Neural crest cell (in vitro differentiated cells): ENCODE data around the gene TOGARAM1. TPM values are rescaled to one million over a fixed set of nuclear protein-coding genes. Genes with fewer than 3 reads are reported as not detected.

Source experiments
- DNase-seq: peaks from one replicate; pipeline ENCODE4 v3.0.0; 2021; ENCODE audit warnings: low read depth, mixed read lengths, low spot score
- H3K27ac Mint-ChIP-seq: one replicate; pipeline ENCODE4 v1.8.0; 2021; ENCODE audit warnings: mild to moderate bottlenecking, mixed read lengths; ENCODE audit not compliant: unreplicated experiment
- H3K27me3 Mint-ChIP-seq: 2 replicates; pipeline ENCODE4 v1.8.0; 2021; ENCODE audit warnings: low read depth, mild to moderate bottlenecking, mixed read lengths
- H3K36me3 Mint-ChIP-seq: 2 replicates; pipeline ENCODE4 v1.8.0; 2021; ENCODE audit warnings: low read depth, mild to moderate bottlenecking, mixed read lengths
- H3K4me1 Mint-ChIP-seq: 2 replicates; pipeline ENCODE4 v1.8.0; 2021; ENCODE audit warnings: mixed read lengths
- H3K4me3 Mint-ChIP-seq: one replicate; pipeline ENCODE4 v1.8.0; 2021; ENCODE audit warnings: mild to moderate bottlenecking, mixed read lengths
- H3K9me3 Mint-ChIP-seq: 2 replicates; pipeline ENCODE4 v1.8.0; 2021; ENCODE audit warnings: mixed read lengths
- total RNA-seq: library from RNA; stranded (reverse); gene quantifications from 2 replicates; pipeline ENCODE4 v1.2.1, GENCODE V29; 2021
- TF ChIP-seq, protein P1 (sequence below): fragments of 200-600 bp; sonication (generic); conservative IDR thresholded peaks from 2 replicates; pipeline ENCODE4 v1.5.0; 2021; ENCODE audit warnings: antibody characterized with exemption, mild to moderate bottlenecking

TOGARAM1 gene
- total RNA-seq, 1 donor from 2014 or later: 15.7 TPM

DNA sequence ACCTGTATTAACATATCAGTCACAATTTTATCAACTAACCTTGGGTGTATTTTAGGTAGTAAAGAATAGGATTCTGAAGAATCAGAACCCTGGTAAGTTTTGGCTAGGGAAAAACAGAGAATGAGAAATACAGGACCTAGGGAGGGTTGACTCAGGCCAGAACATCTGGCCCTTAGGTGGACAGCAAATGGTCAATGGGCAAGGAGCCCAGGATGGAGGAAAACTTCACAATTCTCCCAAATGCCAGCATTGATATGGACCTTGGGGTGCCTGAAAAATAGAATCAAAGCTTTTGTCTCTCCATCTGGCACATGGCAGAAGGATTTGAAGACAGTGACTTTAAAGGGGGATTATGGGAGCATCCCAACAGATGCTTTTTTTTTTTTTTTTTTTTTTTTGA is 89.2 kb downstream of the TOGARAM1 start:
- Mint-ChIP-seq H3K4me3 (no peak overlapping the region), H3K4me1 (no peaks in the 10 kb centered on the region), H3K36me3 (peaks cover 10% of the 10 kb centered on the region), H3K27ac (no peak overlapping the region), H3K9me3 (peaks cover 2% of the 10 kb centered on the region), H3K27me3 (no peaks in the 10 kb centered on the region)
- TF ChIP-seq, protein P1, sequence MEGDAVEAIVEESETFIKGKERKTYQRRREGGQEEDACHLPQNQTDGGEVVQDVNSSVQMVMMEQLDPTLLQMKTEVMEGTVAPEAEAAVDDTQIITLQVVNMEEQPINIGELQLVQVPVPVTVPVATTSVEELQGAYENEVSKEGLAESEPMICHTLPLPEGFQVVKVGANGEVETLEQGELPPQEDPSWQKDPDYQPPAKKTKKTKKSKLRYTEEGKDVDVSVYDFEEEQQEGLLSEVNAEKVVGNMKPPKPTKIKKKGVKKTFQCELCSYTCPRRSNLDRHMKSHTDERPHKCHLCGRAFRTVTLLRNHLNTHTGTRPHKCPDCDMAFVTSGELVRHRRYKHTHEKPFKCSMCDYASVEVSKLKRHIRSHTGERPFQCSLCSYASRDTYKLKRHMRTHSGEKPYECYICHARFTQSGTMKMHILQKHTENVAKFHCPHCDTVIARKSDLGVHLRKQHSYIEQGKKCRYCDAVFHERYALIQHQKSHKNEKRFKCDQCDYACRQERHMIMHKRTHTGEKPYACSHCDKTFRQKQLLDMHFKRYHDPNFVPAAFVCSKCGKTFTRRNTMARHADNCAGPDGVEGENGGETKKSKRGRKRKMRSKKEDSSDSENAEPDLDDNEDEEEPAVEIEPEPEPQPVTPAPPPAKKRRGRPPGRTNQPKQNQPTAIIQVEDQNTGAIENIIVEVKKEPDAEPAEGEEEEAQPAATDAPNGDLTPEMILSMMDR: no peak
- DNase-seq: no peak

DNA sequence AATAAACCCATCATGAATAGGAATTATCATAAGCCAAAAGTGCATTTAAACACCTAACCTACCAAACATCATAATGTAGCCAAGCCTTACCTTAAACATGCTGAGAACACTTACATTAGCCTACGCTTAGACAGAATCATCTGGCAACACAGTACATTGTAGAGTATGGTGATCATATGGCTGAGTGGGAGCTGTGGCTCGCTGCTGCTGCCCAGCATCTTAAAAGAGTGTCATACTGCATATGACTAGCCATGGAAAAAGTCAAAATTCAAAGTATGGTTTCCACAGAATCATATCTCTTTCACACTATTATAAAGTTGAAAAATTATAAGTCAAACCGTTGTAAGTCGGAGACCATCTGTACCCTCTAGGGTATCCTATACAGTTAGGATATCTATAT is 89.9 kb downstream of the TOGARAM1 start:
- Mint-ChIP-seq H3K9me3 (peaks cover 6% of the 10 kb centered on the region), H3K27ac (no peak overlapping the region), H3K27me3 (no peaks in the 10 kb centered on the region), H3K36me3 (peaks cover 16% of the 10 kb centered on the region), H3K4me3 (no peak overlapping the region), H3K4me1 (no peaks in the 10 kb centered on the region)
- TF ChIP-seq, protein P1: no peak
- no peak for DNase-seq

GRCh38 chr14:45057349-45057748 is 95.4 kb downstream of the TOGARAM1 start:
- TF ChIP-seq, protein P1: no peak
- Mint-ChIP-seq H3K4me3 (no peak overlapping the region), H3K9me3 (peaks cover 10% of the 10 kb centered on the region), H3K36me3 (peaks cover 29% of the 10 kb centered on the region), H3K4me1 (no peaks in the 10 kb centered on the region), H3K27ac (no peak overlapping the region), H3K27me3 (no peaks in the 10 kb centered on the region)
- DNase-seq: no peak

DNA sequence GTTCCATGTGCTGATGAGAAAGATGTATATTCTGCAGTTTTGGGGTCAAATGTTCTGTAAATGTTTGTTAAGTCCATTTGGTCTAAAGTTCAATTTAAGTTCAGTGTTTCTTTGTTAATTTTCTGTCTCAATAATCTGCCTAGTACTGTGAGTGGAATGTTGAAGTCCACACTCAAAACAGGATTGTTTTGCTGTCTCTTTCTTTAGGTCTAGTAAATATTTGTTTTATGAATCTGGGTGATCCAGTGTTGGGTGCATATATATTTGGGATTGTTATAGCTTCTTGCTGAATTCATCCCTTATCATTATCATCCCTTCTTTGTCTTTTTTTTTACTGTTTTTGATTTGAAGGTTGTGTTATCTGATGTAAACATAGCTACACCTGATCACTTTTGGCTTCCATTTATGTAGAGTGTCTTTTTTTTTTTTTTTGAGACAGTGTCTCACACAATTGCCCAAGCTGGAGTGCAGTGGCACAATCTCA is 95.9 kb downstream of the TOGARAM1 start:
- no peaks in the 10 kb centered on the region for H3K4me1 Mint-ChIP-seq
- no peaks in the 10 kb centered on the region for H3K27me3 Mint-ChIP-seq
- no peak overlapping the region for H3K4me3 Mint-ChIP-seq
- no peak overlapping the region for H3K27ac Mint-ChIP-seq
- TF ChIP-seq, protein P1: no peak
- peaks cover 29% of the 10 kb centered on the region for H3K36me3 Mint-ChIP-seq
- no peak for DNase-seq
- peaks cover 10% of the 10 kb centered on the region for H3K9me3 Mint-ChIP-seq

DNA sequence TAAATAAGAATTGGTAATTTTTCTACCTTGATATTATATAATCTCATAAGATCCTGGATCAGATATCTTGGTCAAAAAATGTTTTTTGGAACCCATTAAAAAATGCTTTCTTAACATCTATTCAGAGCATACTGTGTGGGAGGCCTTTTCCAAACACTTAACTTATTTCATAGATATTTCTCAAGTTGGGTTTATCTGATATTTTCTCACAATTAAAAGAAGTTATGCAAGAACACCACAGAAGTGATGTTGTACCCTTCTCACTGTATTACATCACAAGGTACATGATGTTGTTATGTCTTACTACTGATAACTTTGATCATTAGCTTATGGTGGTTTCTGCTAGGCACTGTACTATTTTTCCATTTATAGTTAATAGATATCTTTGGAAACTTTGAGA is 98.6 kb downstream of the TOGARAM1 start:
- no peak for DNase-seq
- Mint-ChIP-seq H3K36me3 (peaks cover 21% of the 10 kb centered on the region), H3K27me3 (no peaks in the 10 kb centered on the region), H3K4me3 (no peak overlapping the region), H3K4me1 (no peaks in the 10 kb centered on the region), H3K9me3 (peaks cover 10% of the 10 kb centered on the region), H3K27ac (no peak overlapping the region)
- TF ChIP-seq, protein P1: no peak

DNA sequence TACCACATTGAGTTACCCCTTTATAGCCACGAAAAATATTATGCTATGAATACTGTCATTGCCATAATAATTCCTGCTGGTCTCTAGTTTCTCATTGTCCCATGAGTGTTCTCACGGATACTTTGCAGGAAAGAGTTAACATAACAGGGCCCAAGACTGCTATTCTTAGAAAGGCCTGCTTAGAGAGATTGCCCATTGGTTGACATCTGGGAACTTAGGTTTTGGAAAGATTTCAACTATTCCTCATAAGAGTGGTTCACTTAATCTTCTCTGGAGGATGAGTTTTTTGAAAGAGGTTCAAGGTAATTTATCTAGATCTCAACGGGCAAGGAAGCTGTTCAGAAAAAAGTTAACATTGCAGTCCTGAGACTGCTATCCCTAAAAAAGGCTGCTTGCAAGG is 103.5 kb downstream of the TOGARAM1 start:
- Mint-ChIP-seq H3K4me1 (no peaks in the 10 kb centered on the region), H3K9me3 (no peaks in the 10 kb centered on the region), H3K36me3 (peaks cover 12% of the 10 kb centered on the region), H3K27me3 (no peaks in the 10 kb centered on the region), H3K4me3 (no peak overlapping the region), H3K27ac (no peak overlapping the region)
- TF ChIP-seq, protein P1: no peak
- no peak for DNase-seq
